Measurements from ENCODE around the gene COPG2.

Gene COPG2

DNA sequence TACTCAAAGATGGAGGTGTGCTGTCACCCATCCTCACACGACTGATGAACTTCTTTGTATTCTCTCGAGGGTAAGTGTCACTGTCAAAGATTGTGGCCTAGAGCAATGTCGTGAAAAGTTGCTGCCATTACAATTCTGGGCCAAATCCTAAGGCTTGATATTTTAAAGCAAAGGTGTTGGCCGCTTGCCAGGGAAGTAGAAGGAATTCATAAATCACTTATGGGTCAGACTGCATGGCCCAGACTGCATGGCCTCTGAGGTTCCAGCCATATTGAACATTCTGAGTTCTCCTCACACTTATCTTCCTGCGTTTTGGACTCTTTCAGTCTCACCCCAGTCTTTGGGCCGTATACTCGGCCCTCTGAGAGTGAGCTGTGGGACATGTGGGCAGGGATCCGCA, 168.1 kb downstream of the COPG2 start:
- no peak for DNase-seq (ENCODE audit: low read depth, low spot score)

DNA sequence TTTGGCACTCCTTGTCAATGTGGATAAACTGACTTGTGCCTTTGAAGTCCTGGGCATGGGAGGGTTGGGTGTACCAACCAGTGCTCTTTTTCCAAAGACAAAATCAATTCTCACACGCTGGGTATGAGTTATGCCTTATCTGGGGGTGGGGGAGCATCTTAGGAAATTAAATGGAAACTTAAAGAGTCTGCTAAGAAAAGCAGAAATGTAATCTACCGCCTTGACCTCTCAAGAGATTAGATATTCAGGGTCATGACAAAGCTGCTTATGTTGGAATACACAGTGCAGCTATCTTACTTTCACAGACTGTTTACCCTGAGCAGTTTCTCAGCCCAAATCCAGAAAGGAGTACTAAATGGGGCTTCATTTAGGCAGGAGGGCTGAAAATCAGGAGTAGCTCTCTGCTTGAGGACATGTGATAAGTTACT, 174.1 kb downstream of the COPG2 start:
- DNase-seq (ENCODE audit: low read depth, low spot score), result no peak

DNA sequence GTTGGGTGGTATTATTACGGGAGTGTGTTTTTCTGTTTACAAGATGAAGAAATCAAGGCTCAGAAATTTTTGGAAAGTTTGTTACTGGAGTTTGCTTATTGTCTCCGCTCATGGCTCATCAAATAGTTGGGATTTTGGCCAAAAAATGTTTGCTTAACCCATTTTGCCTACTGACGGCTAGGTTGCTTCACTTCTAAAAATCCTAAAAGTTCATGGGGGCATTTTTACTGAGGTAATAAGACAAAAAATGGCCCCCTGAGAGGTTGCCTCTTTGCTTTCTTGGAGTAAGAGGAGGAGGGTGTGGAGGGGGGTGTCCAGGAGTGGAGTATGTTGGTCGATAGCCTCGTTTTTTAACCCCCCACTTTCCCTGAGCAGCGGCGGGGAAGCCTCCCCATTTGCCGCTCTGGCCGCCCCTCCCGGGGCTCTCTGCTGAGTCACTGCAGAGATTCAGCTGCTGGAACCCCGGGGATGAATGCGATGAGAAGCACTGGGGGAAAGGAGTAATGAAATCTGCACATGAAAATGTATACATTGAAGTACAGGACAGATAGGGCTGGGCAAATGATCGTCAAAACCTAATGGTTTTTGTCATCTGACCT, 175.2 kb downstream of the COPG2 start:
- no peak for DNase-seq (ENCODE audit: low read depth, low spot score)

DNA sequence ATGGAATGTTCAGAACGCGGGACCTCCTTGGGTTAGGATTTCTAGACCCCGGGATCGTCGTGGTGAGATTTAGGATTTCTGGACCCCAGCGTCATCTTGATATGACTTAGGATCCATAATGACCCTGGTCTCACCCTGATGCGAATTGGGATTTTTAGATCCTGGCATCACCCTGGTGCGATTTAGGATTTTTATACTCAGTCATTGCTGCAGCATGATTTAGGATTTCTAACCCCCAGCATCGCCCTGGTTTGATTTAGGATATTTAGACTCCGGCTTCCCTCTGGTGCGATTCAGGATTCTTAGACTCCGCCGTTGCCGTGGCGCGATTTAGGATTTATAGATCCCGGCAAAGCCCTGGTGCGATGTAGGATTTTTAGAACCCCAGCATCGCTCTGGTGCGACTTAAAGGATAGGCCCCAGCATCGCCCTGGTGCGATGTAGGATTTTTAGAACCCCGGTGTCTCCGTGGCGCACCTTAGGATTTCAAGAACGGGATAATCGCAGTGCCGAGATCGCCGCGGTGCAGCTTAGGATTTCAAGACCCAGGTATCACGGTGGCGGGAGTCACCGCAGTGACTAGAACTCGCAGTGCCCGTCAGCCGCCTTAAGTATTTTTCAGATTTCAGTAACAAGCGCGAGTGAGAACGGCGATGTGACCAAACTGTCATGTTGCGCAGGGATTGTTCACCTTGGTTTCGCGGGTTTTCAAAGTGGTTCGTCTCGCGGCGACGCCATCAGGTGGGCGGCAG, 175.8 kb downstream of the COPG2 start:
- no peak for DNase-seq (ENCODE audit: low read depth, low spot score)

DNA sequence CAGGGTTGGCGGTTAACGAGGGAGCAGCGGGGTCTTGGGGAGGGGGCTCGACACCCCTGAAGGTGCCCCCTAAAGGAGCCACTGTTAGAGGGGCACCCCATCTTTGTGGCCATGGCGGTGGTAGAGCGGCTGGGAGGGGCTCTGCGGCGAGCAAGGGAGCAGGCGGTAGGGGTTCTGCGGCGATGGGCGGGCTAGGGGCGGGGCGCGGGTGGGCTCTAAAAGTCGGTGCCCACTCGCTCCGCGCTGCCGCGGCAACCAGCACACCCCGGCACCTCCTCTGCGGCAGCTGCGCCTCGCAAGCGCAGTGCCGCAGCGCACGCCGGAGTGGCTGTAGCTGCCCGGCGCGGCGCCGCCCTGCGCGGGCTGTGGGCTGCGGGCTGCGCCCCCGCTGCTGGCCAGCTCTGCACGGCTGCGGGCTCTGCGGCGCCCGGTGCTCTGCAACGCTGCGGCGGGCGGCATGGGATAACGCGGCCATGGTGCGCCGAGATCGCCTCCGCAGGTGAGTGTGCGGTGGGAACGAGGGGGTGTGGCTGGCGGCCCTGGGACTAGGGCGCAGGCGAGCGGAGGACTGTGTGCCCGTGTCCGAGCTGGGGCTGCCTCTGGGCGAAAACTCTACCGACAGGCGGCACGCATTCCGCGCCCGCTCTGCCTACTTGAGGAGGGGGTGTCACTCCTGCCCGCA, 176.6 kb downstream of the COPG2 start, which contains the start of gene MEST:
Gene MEST (plus strand): TSS at position 245 of the 682 bp plus-strand sequence. CDS start 229 bp downstream, at position 474.
- no peak for DNase-seq (ENCODE audit: low read depth, low spot score)

DNA sequence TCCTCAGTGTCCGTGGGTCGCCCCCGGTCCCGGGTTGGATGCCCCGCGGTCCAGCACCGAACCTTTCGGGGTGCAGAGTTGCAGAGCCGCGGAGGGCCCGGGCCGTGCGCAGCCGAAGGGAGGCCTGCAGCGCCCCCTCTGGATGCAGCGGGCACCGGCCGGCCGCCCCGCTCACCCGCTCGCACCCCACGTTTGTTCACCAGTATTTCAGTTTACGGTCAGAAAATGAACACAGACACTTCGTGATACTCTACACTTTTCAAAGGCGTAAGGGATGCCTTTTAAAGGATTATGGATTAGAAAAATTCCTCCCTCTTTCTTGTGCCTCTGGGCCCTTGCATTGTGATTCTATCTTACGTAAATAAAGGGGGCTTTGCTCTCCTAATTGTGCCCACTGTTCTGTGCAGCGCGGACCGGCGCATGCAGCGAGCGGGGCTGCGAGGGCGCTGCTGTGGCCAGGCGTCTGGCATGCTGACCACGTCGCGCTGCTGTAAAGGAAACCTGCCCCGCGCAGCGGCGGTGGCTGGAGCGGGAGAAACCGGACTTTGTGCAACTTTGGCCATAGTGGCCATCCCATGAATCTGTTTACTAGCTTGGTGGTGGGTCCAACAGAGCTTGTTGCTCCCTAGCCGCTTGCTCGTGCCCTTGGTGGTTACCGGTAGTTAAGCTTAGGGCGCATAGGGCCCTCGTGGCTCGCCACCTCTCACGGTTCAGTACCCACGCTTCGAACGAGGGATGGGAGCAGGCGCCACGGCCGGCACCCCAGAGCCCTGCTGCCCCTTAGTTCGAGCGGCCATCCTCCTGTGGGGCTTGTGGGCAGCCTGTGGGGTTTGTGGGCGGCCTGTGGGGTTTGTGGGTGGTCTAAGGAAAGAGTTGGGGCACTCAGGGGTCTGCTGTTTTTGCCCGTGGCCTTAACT, 177.4 kb downstream of the COPG2 start:
- DNase-seq (ENCODE audit: low read depth, low spot score), result no peak

DNA sequence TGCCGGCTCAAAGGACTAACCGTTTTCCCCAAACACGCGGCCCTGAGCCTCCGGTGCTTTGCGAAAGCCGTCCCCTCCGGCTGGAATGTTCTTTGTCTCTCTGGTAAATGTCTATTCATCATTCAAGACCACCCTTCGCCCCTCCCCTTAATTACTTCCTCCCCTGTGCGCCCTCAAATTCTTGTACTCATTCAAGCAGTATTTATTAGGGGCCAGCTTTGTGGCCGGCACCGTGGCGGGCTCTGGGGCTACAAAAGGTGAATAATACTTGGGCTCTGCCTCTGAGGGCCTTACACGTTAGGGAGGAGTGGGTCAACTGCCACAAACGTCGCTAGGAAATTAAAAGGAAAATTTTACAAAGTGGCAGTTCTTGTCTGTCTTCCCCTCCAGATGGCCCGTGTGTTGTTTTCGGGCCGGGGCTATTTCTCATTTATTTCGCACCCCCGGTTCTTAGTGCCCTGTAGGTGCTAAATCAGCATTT, 178.2 kb downstream of the COPG2 start:
- no peak for DNase-seq (ENCODE audit: low read depth, low spot score)

DNA sequence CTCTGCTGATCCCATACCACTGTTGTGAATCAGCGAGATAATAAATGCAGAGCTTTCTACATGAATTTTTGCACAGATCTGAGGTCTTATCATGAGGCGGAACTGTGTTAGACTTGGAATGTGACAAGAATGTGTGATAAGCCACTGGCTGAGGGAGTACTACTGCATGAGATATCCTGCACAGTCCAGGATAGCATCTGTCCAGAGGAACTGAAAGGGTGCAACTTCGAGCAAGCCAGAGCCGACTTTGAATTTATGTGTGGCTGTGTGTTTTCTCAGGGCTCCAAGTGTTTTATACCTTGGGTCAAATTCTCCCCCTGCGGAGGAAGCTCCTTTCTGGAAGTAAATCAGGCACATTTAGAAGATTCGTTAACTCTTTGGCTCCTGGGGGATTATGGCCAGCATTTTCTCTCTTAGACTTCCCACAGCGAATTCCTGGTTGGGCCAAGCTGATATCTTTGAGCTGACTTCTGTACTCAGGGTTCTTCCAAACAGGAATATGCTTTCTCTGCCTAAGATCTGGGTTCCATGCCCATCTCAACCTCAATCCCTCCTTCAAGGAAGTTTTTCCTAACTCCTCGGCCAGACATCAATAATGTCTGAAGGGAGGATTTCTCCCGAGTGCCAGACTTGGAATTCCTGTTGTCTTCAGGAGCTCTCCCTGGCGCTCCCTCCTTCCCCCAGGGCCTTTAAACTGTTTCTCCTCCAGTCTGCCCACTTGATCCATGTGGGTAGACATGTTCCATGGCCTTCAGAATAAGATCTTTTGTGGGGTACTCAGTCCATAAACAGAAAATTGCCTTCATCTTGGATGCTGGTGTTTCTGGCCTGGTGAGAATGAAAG, 179.2 kb downstream of the COPG2 start:
- no peak for DNase-seq (ENCODE audit: low read depth, low spot score)

DNA sequence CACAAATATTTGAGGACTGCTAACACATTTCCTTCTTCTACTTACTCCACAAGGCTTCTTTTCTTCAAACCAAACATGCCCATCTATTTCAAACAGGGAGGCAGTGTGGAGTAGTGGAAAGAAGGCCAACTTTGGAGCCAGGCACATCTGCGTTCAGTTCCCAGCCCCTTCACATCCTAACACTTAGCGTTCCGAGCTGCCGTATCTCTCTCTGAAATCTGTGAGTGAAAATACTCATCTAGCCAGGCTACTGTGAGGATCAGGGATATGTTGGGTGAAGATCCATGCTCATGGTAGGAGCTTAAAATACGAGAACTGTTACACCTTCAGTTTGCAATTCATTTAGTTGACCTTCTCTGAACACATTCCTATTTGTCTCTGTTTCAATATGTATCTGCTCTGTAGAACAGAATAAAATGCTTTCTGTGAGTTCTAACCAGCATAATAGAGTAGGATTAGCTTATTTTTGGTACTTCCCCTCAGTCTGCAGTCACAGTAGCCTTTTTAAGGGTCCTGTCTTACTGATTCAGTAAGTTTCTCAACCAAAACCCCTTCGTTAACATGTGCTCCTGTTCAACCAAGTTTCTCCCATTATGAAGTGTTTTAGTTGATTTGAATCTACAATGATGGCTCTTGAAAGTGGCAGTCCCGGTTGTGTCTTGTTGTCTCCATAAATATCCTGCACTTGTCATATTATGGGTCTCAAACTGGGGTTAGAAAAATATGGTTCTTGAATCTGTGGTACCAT, 180.0 kb downstream of the COPG2 start:
- no peak for DNase-seq (ENCODE audit: low read depth, low spot score)

DNA sequence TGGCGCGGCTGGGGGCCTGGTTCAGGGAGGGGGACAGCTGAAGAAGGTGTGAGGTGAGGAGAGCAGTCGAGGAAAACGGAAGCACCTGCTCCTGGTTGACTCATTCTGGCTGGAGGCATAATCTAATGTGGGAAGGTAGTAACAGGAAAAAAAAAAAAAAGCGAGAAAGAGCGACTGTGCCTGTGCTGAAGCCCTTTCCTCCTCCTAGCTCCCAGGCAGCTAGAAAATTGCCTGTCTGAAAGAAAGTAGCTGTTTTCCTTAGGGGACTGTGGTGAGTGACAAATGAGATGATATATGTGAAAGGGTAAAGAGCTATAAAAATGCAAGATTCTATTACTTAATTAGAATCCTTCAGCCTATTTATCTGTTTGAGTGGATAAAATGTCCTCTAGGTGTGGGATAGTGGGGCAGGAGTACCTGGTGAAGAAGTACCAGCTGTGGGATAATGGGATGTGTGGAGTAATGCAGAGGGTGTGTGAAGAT, 181.6 kb downstream of the COPG2 start:
- no peak for DNase-seq (ENCODE audit: low read depth, low spot score)

DNA sequence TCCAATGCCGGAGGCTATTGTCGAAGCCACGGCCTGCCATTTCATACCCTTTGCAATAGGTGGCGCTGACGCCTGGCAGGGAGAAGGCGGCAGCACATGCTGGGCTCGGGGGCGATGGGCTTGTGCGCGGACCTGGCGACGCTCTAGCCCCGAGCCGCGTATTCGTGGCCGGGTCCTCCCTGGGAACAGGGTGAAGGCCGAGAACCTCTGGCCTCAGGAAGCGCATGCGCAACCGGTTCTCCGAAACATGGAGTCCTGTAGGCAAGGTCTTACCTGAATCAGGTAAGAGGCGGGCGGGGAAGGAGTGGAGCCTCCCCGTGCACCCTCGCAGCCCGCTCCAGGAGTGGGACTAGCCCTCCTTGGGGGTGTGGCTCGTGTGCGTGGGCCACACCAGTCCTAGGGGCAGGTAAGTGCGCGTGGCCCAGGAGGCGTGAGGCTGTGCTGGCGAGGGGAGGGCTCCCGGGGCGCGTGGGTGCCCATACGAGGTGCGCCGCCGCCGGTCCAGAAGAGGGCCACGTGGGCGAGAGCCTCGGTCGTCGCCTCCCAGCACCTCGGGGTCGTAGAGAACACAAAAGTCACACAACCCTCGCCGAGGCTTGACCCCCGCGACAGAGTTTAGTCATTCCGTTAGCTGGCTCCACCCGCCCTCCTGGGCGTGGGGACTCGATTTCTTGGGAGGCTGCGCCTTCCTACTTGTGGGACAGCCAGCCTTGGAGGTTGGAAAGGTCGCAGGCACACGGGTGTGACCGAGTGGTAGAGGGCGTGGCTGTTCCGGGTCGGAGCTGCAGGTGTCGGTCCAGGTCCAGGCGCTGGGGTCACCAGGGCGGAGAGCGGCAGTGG, 182.2 kb downstream of the COPG2 start:
- DNase-seq (ENCODE audit: low read depth, low spot score), result no peak

DNA sequence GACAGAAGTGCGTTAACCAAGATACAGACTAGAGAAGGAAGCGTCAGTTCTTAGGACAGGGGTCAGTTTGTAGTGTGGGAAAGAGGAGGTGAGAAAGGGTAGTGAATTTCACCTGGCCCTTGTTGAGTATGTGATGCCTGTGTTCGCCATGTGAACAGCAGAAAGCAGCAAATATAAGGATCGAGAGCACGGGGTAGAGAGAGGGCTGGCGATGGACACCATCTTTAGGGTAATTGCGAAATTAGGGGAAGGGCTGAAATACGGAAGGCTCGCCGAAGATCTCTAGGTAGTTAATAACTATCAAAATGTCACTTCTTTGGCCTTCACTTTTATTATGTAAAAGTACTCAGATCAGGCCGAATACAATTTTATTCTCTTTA, 182.8 kb downstream of the COPG2 start:
- DNase-seq (ENCODE audit: low read depth, low spot score), result no peak

DNA sequence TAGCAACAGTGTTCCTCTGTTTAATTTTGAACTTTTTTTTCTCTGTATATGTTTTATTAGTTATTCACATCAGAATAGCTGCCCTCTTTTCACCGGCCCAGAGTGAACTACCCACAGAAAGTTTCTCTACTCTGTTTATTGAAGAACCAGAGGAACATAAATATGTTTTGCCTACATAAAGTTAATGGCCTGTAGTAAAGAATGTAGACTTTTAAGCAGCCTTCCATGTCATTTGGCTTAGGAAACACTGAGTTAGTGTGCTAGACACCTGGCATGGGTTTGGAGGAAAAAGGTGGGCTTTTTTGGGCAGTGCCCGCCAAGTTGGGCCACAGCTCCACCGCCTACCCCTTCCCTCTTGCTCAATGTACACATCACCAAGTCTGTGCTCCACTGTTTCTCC, 185.5 kb downstream of the COPG2 start:
- DNase-seq (ENCODE audit: low read depth, low spot score), result no peak

DNA sequence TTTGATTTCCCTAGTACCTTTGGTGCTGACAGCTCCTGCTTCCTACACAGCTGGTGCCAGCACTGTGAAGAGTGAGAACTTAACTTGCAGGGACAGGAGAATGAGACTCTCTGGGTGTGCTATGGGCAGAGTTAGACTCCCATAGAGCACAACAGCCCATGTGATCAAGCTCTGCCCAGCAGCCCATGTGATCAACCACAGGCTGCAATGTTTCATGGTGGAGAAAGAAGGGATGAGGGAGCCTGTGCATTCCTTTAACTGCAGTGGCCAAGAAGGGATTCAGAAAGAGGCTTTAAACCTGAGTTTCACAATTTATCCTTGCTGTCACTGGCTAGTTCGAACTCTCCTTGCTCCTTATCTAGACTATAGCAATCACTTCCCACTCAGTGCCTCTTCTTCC, 186.7 kb downstream of the COPG2 start:
- no peak for DNase-seq (ENCODE audit: low read depth, low spot score)

DNA sequence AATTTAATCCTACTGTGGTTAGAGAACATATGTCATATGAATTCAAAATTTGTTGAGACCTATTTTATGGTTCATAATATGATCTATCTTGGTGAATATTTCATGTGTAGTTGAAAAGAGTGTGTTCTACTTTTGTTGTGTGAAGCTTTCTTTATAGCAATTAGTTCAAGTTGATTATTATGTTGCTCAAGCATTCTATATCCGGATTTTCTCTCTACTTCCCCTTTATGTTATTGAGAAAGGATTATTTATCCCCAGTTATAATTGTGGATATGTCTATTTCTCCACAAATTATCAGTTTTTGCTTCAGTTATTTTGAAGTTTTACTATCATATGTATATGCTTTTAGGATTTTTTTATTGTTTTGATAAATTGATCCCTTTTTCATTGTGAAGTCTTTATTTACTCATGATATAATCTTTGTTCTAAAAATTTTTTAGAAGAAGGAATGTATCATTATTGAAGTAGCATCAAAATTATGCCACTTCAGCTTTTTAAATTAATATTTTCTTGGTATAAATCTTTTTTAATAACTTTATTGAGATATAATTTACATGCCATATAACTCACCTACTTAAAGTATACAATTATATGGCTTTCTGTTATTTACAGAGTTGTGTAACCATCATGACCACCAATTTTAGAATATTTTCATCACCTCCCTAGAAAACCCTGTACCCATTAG, 188.7 kb downstream of the COPG2 start:
- DNase-seq (ENCODE audit: low read depth, low spot score), result no peak

DNA sequence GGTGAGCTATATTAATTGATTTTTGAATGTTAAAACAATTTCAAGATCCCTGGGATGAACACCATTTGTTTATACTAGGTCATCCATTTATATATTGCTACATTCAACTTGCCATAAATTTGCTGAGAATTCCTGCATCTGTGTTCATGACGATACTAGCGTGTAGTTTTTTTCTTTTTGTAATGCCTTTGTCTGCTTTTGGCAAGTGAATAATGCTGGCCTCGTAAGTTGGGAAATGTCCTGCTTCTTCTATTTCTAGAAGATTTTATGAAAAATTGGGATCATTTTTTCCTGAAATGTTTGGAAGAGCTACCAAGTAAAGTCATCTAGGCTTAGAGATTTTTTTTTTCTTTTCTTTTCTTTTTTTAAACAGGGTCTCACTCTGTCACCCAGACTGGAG, 189.6 kb downstream of the COPG2 start:
- DNase-seq (ENCODE audit: low read depth, low spot score), result no peak

DNA sequence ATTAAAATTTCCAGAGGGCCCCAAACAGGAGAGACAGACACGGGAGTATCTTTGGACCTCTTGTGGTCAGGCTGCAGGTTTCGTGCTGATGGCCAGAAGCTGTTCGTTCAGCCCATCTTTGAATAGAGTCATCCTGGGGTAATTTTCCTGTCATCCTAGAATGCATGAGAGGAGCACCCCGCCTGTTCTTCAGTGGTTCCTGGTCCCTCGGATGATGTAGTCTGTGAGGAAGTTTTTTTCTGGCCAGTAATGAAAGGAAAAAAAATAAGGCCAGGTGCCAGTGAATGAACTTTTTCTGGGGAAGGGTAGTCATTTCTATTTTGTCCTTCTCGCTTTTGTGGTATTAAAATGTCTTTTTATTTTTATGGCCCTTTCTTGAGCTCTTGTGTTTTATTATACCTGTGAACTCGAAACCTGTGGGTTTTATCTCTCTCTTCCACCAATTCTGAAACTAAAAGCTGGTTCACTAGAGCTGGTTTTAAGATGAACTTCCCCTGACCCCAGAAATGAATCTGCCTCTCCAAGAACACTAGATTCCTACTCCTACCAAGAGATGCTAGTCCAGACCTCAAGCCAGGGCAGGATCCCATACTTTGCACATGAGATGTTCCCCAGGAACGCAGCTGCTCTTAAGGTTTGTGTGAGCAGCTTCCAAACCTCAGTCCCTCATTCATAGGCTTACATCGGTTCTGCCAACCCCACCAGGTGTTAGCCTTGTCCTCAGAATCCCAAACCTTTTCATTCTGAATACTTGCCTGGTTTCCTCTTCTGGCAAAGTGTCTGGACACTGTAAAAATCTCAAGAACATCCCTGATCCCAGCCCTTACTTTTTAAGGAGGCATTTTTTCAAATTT, 192.0 kb downstream of the COPG2 start:
- DNase-seq (ENCODE audit: low read depth, low spot score), result no peak
